MM.1S (cell line): ENCODE data around the gene DGLUCY.
A peak's percentile ranks its signal among the peaks of the same experiment; 100 is the strongest.
"Not testable (repeated sequence)": the region's sequence is repeated elsewhere in the genome, so short reads cannot be mapped to it uniquely, and the experiment has no call there.

Experiments
- DNase-seq: peaks from one replicate; pipeline ENCODE4 v3.0.0-alpha.2; 2015
- H2AFZ ChIP-seq: fragments of 300-600 bp; sonication (generic); 2 replicates; pipeline ENCODE4 v1.6.0; 2016; ENCODE audit warnings: antibody characterized with exemption, low read length
- H3F3A ChIP-seq: fragments of 300-600 bp; sonication (generic); 2 replicates; pipeline ENCODE4 v1.6.1; 2016; ENCODE audit warnings: mild to moderate bottlenecking, antibody characterized with exemption, low read length, moderate library complexity, mixed read lengths; ENCODE audit not compliant: insufficient read depth
- H3K27ac ChIP-seq: fragments of 300-600 bp; sonication (generic); 2 replicates; pipeline ENCODE4 v1.5.1; 2016; ENCODE audit warnings: mild to moderate bottlenecking, low read length
- H3K27me3 ChIP-seq: fragments of 300-600 bp; sonication (generic); replicated peaks from 2 replicates; pipeline ENCODE4 v1.6.0; 2016; ENCODE audit warnings: low read length; ENCODE audit not compliant: insufficient read depth
- H3K36me3 ChIP-seq: fragments of 300-600 bp; sonication (generic); replicated peaks from 2 replicates; pipeline ENCODE4 v1.6.1; 2016; ENCODE audit warnings: mild to moderate bottlenecking, low read length, mixed read lengths; ENCODE audit not compliant: insufficient read depth
- H3K4me1 ChIP-seq: fragments of 300-600 bp; sonication (generic); 2 replicates; pipeline ENCODE4 v1.6.1; 2016; ENCODE audit warnings: low read length, mixed read lengths
- H3K4me2 ChIP-seq: fragments of 300-600 bp; sonication (generic); 2 replicates; pipeline ENCODE4 v1.6.0; 2016; ENCODE audit warnings: low read depth, low read length
- H3K4me3 ChIP-seq: fragments of 300-600 bp; sonication (generic); 2 replicates; pipeline ENCODE4 v1.5.1; 2016; ENCODE audit warnings: low read length, mixed read lengths
- H3K79me2 ChIP-seq: fragments of 300-600 bp; sonication (generic); 2 replicates; pipeline ENCODE4 v1.6.1; 2016; ENCODE audit warnings: mixed run types, low read length, mixed read lengths
- H3K9ac ChIP-seq: fragments of 300-600 bp; sonication (generic); 2 replicates; pipeline ENCODE4 v1.6.1; 2016; ENCODE audit warnings: low read length, mixed read lengths
- H3K9me2 ChIP-seq: fragments of 300-600 bp; sonication (generic); replicated peaks from 2 replicates; pipeline ENCODE4 v1.6.1; 2016; ENCODE audit warnings: mild to moderate bottlenecking, low read length, mixed read lengths; ENCODE audit not compliant: insufficient read depth
- H3K9me3 ChIP-seq: fragments of 300-600 bp; sonication (generic); replicated peaks from 2 replicates; pipeline ENCODE4 v1.6.1; 2016; ENCODE audit warnings: mild to moderate bottlenecking, low read length, mixed read lengths; ENCODE audit not compliant: insufficient read depth
- H4K20me1 ChIP-seq: fragments of 300-600 bp; sonication (generic); 2 replicates; pipeline ENCODE4 v1.6.1; 2016; ENCODE audit warnings: mild to moderate bottlenecking, low read length, moderate library complexity, mixed read lengths; ENCODE audit not compliant: insufficient read depth
- CTCF ChIP-seq: fragments of 300-600 bp; sonication (generic); IDR thresholded peaks from 2 replicates; pipeline ENCODE4 v1.5.1; 2016; ENCODE audit warnings: antibody characterized with exemption, low read length, mixed read lengths
- EZH2 ChIP-seq: fragments of 300-600 bp; sonication (generic); optimal IDR thresholded peaks from 2 replicates; pipeline ENCODE3; 2017; ENCODE audit warnings: low read depth, mild to moderate bottlenecking, antibody characterized with exemption, low read length, mixed read lengths
- EZH2phosphoT487 ChIP-seq: fragments of 300-600 bp; sonication (generic); IDR thresholded peaks from 2 replicates; pipeline ENCODE4 v1.6.1; 2018; ENCODE audit warnings: antibody characterized with exemption, low read length

Gene DGLUCY

GRCh38 chr14:91243074-91243471 is 129.2 kb downstream of the DGLUCY start:
- peak overlapping the region; percentile 45; the same call in 1 of the 2 replicates for H3K4me2 ChIP-seq
- no peaks in the 10 kb centered on the region for H4K20me1 ChIP-seq
- no peak overlapping the region for H3K4me3 ChIP-seq
- no peaks in the 10 kb centered on the region for H3K27me3 ChIP-seq
- no peaks in the 10 kb centered on the region for H3K9me2 ChIP-seq
- H3K27ac ChIP-seq = peak overlapping the region; percentile 44; the same call in 1 of the 2 replicates
- DNase-seq = no peak
- TF ChIP-seq EZH2phosphoT487 = no peak
- TF ChIP-seq CTCF = no peak
- no peak for TF ChIP-seq EZH2
- H3F3A ChIP-seq = no peaks in the 10 kb centered on the region
- peaks cover 21% of the 10 kb centered on the region for H3K4me1 ChIP-seq
- no peaks in the 10 kb centered on the region for H3K9me3 ChIP-seq
- no peaks in the 10 kb centered on the region for H3K36me3 ChIP-seq
- H3K79me2 ChIP-seq = no peaks in the 10 kb centered on the region
- H3K9ac ChIP-seq = no peak overlapping the region
- no peak overlapping the region for H2AFZ ChIP-seq

GRCh38 chr14:91244501-91244901 is 130.6 kb downstream of the DGLUCY start, which contains the start of gene GPR68:
GPR68 (minus strand) TSS chr14:91244704; CDS start chr14:91235050, 9,654 bp downstream.
- no peaks in the 10 kb centered on the region for H3K9me2 ChIP-seq
- no peaks in the 10 kb centered on the region for H3K9me3 ChIP-seq
- H3K36me3 ChIP-seq = no peaks in the 10 kb centered on the region
- H3K4me3 ChIP-seq = no peak within 1 kb of the TSS
- no peaks in the 10 kb centered on the region for H4K20me1 ChIP-seq
- H3K27me3 ChIP-seq = no peaks in the 10 kb centered on the region
- no peak for DNase-seq
- TF ChIP-seq CTCF (no peak), EZH2phosphoT487 (no peak), EZH2 (no peak)
- H3K9ac ChIP-seq = peak within 1 kb of the TSS; percentile 21; the same call in 1 of the 2 replicates
- H3K27ac ChIP-seq = peak within 1 kb of the TSS; percentile 44; the same call in 1 of the 2 replicates
- H3K4me2 ChIP-seq = peak within 1 kb of the TSS; percentile 45
- no peaks in the 10 kb centered on the region for H3F3A ChIP-seq
- H3K79me2 ChIP-seq = no peaks in the 10 kb centered on the region
- H2AFZ ChIP-seq = peak within 1 kb of the TSS; percentile 6; the same call in 1 of the 2 replicates
- H3K4me1 ChIP-seq = peaks cover 21% of the 10 kb centered on the region

GRCh38 chr14:91245029-91245428 is 131.2 kb downstream of the DGLUCY start:
- no peak overlapping the region for H3K9ac ChIP-seq
- no peaks in the 10 kb centered on the region for H3K36me3 ChIP-seq
- peaks cover 24% of the 10 kb centered on the region for H3K4me1 ChIP-seq
- H2AFZ ChIP-seq = no peak overlapping the region
- TF ChIP-seq EZH2 (no peak), EZH2phosphoT487 (no peak), CTCF (no peak)
- no peak overlapping the region for H3K4me2 ChIP-seq
- no peaks in the 10 kb centered on the region for H4K20me1 ChIP-seq
- DNase-seq = no peak
- H3K9me3 ChIP-seq = no peaks in the 10 kb centered on the region
- no peaks in the 10 kb centered on the region for H3K79me2 ChIP-seq
- H3K4me3 ChIP-seq = no peak overlapping the region
- H3K9me2 ChIP-seq = no peaks in the 10 kb centered on the region
- no peak overlapping the region for H3K27ac ChIP-seq
- H3K27me3 ChIP-seq = no peaks in the 10 kb centered on the region
- 0 out of 2 replicates have a peak, but pooled peaks cover 3% of the 10 kb centered on the region for H3F3A ChIP-seq

GRCh38 chr14:91245616-91246015 is 131.7 kb downstream of the DGLUCY start:
- not testable (repeated sequence) for H3F3A ChIP-seq

More at GRCh38 chr14:91245616-91246015, 131.7 kb downstream of the DGLUCY start:
- not testable (repeated sequence) for H3K36me3 ChIP-seq, H3K9me2 ChIP-seq, DNase-seq, H3K9me3 ChIP-seq, H3K4me2 ChIP-seq, H3K79me2 ChIP-seq, H3K27ac ChIP-seq, H3K4me3 ChIP-seq, H2AFZ ChIP-seq, H3K27me3 ChIP-seq, H4K20me1 ChIP-seq, H3K9ac ChIP-seq
- H3K4me1 ChIP-seq = peaks cover 28% of the 10 kb centered on the region
